NCI-H2227 (cell line): Measurements from ENCODE around the gene ST14.
"Not testable (repeated sequence)": the region's sequence is repeated elsewhere in the genome, so short reads cannot be mapped to it uniquely, and the experiment has no call there.

ENCODE experiments used
- DNase-seq: peaks from one replicate; lab custom pipeline; 2025; ENCODE audit not compliant: unreplicated experiment; lab: John Stamatoyannopoulos, UW

ST14 gene

DNA sequence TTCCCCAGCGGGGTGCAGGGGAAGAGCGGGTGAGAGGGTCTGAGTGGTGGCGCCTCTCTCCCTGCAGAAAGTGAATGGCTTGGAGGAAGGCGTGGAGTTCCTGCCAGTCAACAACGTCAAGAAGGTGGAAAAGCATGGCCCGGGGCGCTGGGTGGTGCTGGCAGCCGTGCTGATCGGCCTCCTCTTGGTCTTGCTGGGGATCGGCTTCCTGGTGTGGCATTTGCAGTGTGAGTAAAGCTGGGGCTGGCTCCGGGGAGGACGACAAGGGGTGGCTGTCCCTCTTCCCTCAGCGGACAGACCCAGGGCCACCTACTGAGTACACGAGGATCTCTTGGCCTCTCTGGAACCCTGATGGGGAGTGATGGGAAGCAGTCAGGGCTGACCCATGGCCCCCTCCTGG lies 28.5 kb downstream of the ST14 start:
- DNase-seq: no peak

DNA sequence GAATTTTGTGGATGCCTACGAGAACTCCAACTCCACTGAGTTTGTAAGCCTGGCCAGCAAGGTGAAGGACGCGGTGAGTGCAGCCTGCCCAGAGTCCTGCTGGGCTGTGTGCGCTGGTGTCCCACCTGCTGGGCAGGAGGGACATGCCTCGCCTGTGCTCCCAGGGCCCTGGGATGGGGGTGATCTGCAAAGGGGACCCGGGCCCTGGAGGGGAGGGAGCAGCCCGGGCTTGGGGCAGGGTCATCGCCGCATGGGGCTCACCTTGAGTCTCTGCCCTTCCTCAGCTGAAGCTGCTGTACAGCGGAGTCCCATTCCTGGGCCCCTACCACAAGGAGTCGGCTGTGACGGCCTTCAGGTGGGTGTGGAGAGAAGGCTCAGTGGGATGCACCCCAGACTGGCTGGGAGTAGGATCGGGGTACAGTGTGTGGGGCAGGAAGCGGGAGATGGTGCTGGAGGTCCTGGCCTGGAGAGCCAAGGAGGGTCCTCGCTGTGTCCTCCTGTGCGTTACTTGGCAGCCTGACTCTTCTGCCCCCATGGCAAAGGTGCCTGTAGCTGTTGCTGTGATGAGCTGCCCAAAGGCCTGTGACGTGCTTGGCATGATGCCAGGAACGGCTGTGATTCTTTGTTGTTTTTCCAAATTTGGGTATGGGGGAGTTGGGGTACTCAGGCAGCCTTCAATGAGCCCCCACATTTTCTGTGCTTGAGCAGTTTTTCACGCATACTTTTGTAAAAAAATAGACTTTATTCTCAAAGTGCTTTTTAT lies 29.2 kb downstream of the ST14 start:
- DNase-seq: no peak

DNA sequence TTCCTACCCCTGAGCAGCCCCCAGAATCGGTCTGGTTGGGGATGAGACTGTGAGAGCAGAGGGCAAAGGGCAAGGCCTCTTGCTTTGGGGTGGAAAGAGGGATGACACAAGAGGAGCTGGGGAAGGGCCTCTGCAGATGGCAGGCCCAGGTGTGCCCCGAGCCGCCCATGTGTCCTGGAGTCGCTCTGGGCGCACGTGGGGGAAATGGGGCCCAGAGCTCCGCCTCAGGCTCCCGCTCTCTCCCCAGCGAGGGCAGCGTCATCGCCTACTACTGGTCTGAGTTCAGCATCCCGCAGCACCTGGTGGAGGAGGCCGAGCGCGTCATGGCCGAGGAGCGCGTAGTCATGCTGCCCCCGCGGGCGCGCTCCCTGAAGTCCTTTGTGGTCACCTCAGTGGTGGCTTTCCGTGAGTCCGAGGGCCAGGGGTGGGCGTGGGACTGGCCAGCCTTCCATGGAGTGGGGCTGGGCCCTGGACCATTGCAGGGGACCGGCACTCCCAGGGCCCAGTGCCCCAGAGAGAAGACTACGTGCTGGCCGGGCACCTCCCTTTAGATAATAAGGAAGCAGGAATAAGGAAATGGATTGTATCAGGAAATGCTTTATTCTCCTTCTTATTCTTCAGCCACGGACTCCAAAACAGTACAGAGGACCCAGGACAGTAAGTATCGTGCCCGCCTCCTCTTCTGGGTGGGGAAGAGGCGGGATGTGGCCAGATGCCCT lies 30.1 kb downstream of the ST14 start:
- no peak for DNase-seq

DNA sequence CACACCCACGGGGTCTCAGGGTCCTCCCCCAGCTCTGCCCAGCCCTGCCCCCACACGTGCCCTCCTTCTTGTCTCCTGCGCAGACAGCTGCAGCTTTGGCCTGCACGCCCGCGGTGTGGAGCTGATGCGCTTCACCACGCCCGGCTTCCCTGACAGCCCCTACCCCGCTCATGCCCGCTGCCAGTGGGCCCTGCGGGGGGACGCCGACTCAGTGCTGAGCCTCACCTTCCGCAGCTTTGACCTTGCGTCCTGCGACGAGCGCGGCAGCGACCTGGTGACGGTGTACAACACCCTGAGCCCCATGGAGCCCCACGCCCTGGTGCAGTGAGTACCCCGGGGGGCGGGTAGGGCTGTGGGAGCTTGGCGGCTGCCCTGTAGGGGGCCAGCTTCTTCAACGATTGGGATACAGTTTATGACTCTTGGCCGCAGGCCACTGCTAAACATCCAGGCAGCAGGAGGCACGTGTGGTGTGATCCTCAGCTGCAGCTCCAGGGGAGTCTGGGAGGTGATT lies 30.8 kb downstream of the ST14 start:
- no peak for DNase-seq

DNA sequence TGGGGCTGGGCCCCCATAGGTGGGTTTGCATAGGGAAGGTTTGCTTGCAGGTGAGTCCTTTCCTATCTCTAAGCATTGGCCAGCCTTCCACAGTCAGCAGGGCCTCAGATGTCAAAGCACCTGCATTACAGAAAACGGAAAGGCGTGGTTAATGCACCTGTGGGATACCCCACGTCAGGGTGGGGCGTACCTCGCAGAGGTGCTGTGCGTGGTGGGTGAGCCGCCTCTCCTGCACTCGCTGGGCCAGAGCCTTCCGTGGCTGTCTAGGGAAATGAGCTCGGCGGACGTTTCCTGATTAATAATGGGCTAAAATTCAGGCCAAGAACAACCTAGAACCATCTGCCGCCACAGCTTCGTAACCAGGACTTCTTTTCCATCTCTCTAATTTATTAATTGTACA lies 32.3 kb downstream of the ST14 start:
- no peak for DNase-seq

DNA sequence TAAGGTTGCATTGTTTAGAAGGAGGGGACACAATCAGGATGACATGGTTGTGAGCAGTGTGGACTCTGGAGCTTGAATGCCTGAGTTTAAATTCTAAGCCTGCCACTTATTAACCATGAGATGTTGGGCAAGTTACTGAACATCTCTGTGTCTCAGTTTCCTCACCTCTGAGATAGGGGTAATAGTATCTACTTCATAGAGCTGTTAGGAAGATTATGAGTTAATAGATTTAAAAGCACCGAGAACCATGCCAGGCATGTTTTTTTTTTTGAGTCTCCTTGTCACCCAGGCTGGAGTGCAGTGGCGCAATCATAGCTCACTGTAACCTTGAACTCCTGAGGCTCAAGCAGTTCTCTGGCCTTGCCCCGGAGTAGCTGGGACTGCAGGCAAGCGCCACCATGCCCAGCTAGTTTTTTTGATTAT lies 33.3 kb downstream of the ST14 start:
- DNase-seq: no peak

DNA sequence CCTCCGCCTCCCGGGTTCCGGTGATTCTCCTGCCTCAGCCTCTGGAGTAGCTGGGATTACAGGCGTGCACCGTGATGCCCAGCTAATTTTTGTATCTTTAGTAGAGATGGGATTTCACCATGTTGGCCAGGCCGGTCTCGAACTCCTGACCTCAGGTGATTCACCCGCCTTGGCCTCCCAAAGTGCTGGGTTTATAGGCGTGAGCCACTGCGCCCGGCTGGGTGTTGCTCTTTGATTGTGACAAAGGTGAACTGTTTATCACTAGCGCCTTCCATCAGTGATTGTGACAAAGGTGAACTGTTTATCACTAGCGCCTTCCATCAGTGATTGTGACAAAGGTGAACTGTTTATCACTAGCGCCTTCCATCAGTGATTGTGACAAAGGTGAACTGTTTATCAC lies 34.0 kb downstream of the ST14 start:
- DNase-seq: not testable (repeated sequence)

DNA sequence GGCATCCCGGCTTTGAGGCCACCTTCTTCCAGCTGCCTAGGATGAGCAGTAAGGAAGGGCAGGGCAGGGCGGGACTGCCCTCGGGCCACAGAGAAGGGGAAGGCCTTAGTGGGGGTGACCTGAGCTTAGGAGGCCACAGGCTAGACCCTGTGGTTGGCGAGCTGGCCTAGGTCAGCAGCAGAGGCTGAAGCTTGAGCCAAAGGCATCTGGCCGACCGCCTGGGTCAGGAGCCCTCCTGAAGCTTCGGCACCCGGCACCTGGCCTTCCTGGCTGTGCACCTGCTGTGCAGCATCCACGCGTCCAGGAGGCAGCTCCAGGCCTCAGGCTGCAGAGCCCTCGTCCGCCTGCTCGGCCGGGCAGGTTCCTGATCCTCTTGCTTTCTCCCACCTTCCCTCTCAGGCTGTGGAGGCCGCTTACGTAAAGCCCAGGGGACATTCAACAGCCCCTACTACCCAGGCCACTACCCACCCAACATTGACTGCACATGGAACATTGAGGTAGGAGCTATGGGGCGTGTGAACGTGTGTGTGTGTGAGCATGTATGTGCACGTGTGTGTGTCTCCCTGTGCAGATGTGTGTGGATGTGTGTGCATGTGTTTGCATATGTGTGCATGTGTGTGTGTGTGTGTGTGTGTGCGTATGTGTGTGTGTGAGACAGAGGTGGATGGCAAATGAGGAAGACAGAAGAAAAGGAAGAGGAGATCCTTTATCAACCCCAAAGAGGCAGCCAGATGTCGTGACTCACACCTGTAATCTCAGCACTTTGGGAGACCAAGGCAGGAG lies 34.9 kb downstream of the ST14 start:
- no peak for DNase-seq

DNA sequence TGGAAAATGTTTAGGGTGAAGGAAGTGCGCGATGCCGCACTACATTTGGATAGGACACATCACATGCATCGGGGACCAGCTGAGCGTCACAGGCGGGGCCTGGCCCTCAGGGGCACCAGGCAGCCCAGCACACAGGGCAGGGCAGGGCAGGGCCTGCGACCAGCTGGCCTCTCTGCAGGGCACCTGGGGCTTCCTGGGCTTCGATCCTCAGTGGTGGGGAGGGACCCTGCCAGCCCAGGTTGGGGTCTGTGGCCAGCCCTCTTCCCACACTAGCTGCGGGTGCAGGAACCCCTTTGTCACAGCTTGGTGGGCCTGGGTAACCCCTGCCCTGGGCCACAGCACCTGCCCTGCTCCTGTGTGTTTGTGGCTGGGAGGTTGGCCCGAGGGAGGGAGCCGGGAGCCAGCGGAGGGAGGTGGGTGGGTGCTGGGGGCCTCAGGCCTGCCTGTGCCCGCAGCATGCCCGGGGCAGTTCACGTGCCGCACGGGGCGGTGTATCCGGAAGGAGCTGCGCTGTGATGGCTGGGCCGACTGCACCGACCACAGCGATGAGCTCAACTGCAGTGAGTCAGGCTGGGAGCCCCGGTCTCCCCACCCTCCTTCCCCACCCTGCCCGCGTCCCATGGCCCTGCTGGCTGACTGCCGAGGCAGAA lies 37.9 kb downstream of the ST14 start:
- DNase-seq: no peak

DNA sequence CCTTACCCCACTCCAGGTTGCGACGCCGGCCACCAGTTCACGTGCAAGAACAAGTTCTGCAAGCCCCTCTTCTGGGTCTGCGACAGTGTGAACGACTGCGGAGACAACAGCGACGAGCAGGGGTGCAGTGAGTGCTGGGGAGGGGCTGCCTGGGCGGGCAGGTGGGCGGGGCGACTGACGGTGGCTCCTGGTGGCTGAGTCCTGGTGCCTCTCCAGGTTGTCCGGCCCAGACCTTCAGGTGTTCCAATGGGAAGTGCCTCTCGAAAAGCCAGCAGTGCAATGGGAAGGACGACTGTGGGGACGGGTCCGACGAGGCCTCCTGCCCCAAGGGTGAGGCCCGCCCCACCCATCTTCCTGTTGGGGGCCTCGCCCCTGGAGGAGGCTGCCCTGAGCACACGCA lies 38.7 kb downstream of the ST14 start:
- DNase-seq: no peak

DNA sequence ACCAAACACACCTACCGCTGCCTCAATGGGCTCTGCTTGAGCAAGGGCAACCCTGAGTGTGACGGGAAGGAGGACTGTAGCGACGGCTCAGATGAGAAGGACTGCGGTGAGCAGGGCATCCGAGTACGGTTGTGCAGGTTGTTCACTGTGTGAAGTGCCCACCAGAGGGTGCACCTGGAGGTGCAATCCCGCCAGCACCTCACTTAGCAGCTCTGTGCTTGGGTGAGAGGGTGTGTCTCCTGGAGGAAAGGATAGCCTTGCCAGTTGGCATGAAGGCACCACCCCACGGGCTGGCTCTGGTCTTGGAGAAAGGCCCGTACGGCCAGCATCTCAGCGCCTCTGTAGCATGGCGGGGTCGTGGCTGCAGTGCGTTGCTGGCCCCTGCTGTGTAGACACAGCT lies 39.4 kb downstream of the ST14 start:
- no peak for DNase-seq

DNA sequence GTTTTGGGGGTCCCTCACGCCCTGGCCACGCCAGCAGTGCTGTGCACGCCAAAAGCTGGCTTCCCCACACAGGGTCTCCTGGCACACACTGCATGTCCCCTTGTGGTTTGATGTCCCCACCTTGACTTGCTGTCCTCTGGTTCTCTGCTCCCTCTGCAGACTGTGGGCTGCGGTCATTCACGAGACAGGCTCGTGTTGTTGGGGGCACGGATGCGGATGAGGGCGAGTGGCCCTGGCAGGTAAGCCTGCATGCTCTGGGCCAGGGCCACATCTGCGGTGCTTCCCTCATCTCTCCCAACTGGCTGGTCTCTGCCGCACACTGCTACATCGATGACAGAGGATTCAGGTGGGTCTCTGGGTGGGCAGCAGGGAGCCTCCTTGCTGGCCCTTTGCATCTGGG lies 40.2 kb downstream of the ST14 start:
- DNase-seq: no peak

DNA sequence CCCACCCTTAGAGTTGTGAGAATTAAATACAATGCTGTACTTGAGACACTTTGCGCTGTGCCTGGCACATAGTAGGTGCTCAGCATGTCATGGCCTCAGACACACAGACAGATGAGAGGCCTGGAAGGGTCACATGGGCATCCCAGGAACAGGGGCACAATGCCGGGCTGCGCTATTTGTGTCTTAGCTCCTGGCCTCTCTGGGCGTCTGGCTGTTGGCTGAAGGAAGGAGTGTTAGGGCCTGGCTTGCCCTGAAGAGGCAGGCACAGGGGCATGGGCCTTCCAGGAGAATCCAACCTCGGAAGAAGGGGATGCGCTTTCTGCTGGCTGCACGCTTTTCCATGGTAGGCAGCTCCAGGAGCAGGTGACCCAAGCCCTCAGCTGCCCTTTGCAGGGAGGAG lies 41.4 kb downstream of the ST14 start:
- no peak for DNase-seq

DNA sequence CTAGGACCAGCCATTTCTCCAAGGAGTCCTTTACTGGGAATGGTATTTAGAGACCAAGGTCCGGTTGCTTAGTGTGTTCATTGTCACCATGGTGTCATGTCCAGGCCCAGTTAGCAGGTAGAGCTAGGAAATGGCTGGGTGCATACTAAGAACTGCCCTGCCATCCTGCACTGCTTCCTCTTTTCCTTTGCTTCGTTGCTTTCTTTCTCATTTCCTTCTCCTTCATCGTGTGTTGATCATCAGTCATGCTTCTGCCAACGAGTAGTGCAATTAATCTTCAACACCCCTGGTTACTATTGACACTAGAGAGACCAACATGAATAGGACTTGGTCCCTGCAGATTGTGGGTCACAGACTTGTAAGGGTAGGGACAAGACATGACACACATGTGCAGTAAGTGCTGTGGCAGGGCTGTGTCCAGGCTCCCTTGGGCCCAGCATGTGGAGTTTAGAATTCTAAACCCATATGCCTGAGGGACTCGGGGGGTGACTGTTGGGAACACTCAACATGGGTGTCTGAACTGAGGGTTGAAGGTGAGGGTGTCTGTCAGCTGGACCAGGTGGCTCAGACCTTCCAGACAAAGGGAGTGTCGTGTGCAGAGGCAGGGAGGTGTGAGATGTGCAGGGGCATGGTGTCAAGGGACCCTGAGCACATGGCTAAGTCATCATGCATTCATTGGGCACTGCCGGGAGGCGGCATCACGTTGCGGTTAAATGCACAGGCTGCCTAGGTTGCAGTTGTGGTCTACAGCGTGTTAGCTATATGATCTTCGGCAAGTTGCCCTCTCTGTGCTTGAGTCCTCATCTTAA lies 42.6 kb downstream of the ST14 start:
- no peak for DNase-seq

DNA sequence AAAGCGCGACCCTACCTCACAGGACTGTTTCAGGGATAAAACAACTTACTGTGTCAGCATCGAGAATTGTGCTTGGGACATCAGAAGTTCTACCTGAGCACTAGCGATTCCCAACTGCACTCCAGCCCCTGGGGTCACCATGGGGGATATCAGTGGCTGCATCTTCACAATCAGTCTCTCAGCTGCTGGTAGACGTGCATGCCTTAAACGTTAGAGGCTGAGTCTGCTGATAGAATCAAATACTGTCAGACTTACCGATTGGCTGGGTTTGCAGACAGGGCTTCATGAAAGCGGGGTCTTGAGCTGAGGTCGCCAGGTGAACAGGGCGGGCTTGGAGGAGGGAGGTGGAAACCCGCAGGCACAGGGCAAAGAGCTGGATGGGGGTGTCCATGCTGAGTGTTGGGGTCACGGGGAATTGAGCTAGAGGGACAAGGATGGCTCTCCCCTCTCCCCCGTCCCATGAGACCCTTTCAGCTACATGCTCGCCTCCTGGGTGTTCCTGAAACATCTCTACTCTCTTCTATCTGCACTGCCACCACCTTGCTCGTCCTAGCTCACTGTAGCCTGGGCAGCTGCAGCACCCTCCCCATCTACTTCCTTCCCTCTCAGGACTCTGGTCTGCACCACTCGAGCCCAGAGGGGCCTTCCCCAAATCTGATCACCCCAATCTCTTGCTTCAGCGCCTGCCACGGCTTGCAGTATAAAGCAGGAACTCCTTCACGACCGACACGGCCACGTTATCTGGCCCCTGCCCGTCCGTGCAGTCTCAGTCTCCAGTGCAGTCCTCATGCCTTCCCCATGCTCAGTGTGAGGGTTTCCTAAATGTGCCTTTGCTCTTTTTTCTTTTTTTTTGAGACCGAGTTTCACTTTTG lies 43.5 kb downstream of the ST14 start:
- DNase-seq: no peak

DNA sequence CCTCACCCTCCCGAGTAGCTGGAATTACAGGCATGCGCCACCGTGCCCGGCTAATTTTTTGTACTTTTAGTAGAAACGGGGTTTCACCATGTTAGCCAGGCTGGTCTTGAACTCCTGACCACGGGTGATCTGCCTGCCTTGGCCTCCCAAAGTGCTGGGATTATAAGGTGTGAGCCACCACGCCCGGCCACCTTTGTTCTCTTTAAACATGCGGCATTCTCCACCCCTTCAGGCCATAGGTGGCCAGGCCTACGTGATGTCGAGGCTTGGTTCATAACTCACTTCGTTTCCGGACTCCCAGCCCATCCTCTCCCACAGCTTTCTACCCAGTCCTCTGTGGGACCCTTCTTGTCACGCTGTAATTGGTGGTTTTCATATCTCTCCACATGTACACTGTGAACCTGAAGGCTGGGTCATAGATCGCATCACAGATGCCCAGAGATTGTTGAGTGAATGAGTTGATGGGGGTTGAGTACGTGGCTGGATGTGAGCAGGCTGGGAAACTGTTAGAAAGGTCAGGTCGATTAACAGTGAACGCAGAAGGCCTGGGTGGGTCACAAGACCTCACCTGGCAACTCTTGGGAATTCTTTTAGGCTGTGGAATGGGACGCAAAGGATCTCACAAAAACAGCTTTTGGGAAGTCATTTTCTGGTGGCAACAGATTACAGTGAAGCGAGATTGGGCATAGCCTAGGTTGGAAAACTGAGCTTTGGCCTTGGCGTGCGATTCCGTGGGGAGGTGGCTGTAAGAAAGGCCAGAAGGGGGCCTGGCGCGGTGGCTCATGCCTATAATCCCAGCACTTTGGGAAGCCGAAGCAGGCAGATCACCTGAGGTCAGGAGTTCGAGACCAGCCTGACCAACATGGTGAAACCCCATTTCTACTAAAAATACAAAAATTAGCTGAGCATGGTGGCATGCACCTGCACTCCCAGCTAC lies 44.5 kb downstream of the ST14 start:
- no peak for DNase-seq

DNA sequence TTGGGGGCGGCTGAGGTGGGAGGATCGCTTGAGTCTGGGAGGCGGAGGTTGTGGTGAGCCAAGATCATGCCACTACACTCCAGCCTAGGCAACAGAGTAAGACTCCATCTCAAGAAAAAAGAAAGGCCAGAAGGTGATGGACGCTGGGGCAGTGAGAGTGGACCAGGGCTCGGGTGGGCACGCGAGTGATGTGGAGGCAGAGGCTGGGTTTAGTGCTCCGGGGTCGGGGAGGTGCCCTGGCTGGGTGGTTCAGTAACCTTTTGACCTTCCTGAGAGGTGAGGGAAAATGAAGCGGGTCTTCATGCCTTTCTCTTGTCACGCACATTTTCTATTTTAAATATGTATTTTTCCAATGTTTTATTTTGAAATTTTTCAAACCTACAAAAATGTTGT lies 45.1 kb downstream of the ST14 start:
- DNase-seq: no peak

DNA sequence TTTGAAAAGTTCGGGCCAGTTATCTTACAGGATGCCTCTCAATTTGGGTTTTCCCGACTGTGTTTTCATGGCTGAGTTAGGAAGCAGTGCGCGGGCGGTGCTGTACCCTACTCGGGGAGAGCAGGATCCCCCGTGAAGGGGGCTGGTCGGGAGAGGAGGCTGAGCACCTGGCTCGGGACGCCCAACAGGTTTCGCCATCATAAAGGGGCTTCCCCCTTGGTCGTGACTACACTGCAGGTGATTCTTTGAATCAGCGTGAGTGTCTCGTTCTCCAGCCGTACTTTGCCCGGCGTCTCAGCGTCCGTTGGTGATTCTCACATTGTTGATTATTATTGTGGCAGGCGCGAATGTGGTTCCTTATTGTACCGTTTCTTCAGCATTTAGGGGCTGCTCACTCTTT lies 46.6 kb downstream of the ST14 start:
- DNase-seq: no peak
